ENCODE measurements around the gene SLC4A9.

The SLC4A9 gene

DNA sequence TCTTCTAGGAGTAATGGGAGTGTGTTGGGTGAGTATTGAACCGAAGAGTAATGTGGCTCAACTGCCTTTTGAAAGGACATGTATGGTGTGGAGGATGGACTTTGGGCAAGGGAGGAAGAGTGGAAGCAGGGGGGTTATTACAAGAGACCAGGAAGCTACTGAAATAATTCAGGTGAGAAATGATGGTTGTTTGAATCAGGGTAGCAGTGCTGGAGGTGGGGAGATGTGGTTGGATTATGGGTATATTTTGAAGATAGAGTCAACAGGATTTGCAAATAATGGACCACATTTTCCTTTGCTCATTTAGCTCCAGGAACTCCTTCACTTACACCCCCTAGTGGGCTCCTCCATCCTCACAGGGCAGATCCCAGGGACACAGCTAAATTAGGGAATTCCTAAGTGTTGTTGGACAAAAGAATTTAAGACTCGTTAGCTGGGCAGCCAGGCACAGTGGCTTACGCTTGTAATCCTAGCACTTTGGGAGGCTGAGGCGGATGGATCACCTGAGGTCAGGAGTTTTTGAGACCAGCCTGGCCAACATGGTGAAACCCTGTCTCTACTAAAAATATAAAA is 1.2 kb upstream of the SLC4A9 start:
- TF ChIP-seq POLR2AphosphoS5 (IDR thresholded peaks at IDR 0.05; ENCODE audit: low read depth, low read length) (no peak), FOXP2 (optimal IDR thresholded peaks at IDR 0.05; ENCODE audit: borderline replicate concordance, extremely low read depth, extremely low read length, insufficient read depth) (no peak), SIN3A (IDR thresholded peaks at IDR 0.05; ENCODE audit: borderline replicate concordance, insufficient read depth, low read length) (no peak), TAF1 (IDR thresholded peaks at IDR 0.05; ENCODE audit: borderline replicate concordance, insufficient read depth, low read length) (no peak)
- TF ChIP-seq, protein P1, sequence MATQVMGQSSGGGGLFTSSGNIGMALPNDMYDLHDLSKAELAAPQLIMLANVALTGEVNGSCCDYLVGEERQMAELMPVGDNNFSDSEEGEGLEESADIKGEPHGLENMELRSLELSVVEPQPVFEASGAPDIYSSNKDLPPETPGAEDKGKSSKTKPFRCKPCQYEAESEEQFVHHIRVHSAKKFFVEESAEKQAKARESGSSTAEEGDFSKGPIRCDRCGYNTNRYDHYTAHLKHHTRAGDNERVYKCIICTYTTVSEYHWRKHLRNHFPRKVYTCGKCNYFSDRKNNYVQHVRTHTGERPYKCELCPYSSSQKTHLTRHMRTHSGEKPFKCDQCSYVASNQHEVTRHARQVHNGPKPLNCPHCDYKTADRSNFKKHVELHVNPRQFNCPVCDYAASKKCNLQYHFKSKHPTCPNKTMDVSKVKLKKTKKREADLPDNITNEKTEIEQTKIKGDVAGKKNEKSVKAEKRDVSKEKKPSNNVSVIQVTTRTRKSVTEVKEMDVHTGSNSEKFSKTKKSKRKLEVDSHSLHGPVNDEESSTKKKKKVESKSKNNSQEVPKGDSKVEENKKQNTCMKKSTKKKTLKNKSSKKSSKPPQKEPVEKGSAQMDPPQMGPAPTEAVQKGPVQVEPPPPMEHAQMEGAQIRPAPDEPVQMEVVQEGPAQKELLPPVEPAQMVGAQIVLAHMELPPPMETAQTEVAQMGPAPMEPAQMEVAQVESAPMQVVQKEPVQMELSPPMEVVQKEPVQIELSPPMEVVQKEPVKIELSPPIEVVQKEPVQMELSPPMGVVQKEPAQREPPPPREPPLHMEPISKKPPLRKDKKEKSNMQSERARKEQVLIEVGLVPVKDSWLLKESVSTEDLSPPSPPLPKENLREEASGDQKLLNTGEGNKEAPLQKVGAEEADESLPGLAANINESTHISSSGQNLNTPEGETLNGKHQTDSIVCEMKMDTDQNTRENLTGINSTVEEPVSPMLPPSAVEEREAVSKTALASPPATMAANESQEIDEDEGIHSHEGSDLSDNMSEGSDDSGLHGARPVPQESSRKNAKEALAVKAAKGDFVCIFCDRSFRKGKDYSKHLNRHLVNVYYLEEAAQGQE (IDR thresholded peaks at IDR 0.05; ENCODE audit: insufficient read depth in 1 of 2, low read depth in 2 of 2, low read length in 2 of 2): no peak

DNA sequence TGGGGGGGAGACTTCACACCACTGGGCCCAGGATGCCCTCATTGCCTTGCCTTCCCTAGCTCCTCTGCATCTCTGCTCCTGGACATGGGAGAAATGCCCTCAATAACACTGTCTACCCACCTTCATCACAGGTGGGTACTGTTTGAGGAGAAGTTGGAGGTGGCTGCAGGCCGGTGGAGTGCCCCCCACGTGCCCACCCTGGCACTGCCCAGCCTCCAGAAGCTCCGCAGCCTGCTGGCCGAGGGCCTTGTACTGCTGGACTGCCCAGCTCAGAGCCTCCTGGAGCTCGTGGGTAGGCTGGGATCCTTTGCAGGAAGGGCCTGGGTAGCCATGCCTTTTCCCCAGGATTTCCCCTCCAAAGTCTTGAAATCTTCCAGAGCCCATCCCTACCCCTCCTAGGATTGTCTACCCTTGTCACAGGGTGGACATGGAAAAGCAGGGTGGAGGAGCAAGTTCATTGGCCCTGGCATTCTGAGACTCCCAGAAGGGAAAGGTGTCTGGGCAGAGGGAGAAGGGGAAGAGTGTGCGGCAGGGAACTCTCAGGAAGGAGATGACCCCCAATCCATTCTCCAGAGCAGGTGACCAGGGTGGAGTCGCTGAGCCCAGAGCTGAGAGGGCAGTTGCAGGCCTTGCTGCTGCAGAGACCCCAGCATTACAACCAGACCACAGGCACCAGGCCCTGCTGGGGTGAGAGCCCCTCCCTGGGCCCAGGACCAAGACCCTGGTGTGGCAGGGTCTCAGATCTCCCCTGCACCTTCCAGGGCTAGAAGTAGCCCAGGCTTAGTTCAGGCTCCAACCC is 886 bp downstream of the SLC4A9 start:
- TF ChIP-seq FOXP2 (optimal IDR thresholded peaks at IDR 0.05; ENCODE audit: borderline replicate concordance, extremely low read depth, extremely low read length, insufficient read depth): no peak
- TF ChIP-seq POLR2AphosphoS5 (IDR thresholded peaks at IDR 0.05; ENCODE audit: low read depth, low read length): no peak
- TF ChIP-seq, protein P1 (IDR thresholded peaks at IDR 0.05; ENCODE audit: insufficient read depth in 1 of 2, low read depth in 2 of 2, low read length in 2 of 2): no peak
- TF ChIP-seq TAF1 (IDR thresholded peaks at IDR 0.05; ENCODE audit: borderline replicate concordance, insufficient read depth, low read length): no peak
- no peak for TF ChIP-seq SIN3A (IDR thresholded peaks at IDR 0.05; ENCODE audit: borderline replicate concordance, insufficient read depth, low read length)

DNA sequence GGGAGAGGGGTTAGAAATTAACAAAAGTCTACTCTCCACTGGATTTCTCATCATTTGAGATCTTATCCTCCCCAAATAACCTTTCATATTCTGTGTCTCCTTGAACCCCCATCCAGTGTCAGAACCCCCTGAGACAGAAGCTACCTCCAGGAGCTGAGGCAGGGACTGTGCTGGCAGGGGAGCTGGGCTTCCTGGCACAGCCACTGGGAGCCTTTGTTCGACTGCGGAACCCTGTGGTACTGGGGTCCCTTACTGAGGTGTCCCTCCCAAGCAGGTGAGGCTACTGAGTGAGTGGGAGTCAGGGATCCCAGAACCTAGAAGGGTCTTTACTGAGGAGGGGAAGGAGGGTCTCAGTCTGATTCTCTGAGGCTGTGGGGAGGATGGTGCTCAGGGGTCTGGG is 1.9 kb downstream of the SLC4A9 start:
- TF ChIP-seq, protein P1 (IDR thresholded peaks at IDR 0.05; ENCODE audit: insufficient read depth in 1 of 2, low read depth in 2 of 2, low read length in 2 of 2): no peak
- TF ChIP-seq SIN3A (IDR thresholded peaks at IDR 0.05; ENCODE audit: borderline replicate concordance, insufficient read depth, low read length): no peak
- TF ChIP-seq POLR2AphosphoS5 (IDR thresholded peaks at IDR 0.05; ENCODE audit: low read depth, low read length): no peak
- TF ChIP-seq FOXP2 (optimal IDR thresholded peaks at IDR 0.05; ENCODE audit: borderline replicate concordance, extremely low read depth, extremely low read length, insufficient read depth): no peak
- TF ChIP-seq TAF1 (IDR thresholded peaks at IDR 0.05; ENCODE audit: borderline replicate concordance, insufficient read depth, low read length): no peak

DNA sequence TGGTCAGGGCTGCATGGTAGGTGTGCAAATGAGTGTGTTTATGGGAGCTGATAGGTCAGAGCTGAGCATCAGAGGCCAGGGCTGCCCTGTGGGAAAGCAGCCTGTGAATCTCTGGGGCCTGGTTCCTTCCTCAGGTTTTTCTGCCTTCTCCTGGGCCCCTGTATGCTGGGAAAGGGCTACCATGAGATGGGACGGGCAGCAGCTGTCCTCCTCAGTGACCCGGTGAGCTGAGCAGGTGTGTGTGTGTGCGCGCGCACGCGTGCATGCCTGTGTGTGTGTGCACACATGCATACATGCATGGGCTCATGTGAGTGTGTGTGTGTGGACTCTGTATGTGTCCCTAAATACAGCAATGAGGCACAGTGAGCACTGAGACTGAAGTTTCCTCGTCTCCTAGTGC is 2.3 kb downstream of the SLC4A9 start:
- TF ChIP-seq TAF1 (IDR thresholded peaks at IDR 0.05; ENCODE audit: borderline replicate concordance, insufficient read depth, low read length): no peak
- TF ChIP-seq FOXP2 (optimal IDR thresholded peaks at IDR 0.05; ENCODE audit: borderline replicate concordance, extremely low read depth, extremely low read length, insufficient read depth): no peak
- no peak for TF ChIP-seq POLR2AphosphoS5 (IDR thresholded peaks at IDR 0.05; ENCODE audit: low read depth, low read length)
- TF ChIP-seq, protein P1 (IDR thresholded peaks at IDR 0.05; ENCODE audit: insufficient read depth in 1 of 2, low read depth in 2 of 2, low read length in 2 of 2): no peak
- TF ChIP-seq SIN3A (IDR thresholded peaks at IDR 0.05; ENCODE audit: borderline replicate concordance, insufficient read depth, low read length): no peak
